ENCODE results near the gene HOPX. TPM values are rescaled to one million over a fixed set of nuclear protein-coding genes. Genes with fewer than 3 reads are reported as not detected.
A peak's percentile ranks its signal among the peaks of the same experiment; 100 is the strongest.
"Not testable (repeated sequence)": the region's sequence is repeated elsewhere in the genome, so short reads cannot be mapped to it uniquely, and the experiment has no call there.

Gene HOPX, protein sequence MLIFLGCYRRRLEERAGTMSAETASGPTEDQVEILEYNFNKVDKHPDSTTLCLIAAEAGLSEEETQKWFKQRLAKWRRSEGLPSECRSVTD
- 10 to 100 TPM in 1 of 4 donors, 1 to 10 TPM in 3; 2.7 to 14.4 (median 7.0) TPM for total RNA-seq

DNA sequence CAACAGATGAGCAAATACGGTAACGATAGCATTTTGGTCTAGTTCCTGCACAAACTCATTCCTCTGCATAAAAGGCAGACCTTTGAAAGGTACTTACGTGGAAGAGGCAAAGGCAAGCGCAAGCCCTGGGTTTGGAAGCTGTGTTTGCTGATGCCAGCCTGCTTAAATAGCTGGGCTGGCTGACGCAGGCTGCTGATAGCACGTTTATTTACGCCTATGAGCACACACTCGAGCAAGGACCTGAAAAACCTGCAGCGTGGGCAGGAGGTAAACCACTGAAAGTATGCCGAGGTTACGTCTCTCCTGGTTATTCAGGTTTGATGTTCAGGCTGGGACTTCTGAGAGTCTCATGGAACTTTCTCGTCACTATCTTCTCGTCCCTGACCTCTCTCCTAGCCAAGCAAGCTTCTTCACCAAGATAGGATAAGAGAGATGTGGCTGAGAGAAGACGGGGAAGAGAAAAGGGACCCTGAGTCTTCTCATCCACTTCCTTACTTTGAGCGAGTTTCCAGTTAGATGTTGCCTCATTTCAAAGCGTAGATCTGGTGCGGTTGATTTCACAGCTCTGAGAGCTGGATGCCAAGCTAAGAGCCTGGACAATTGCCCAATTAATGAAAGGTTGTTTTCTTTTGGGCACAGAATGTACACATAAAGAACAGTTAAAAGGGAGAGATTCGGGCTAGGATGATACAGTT is at the start of gene HOPX:
HOPX (minus strand) TSS at position 139 of the 695 bp plus-strand sequence. CDS start 23,480 bp downstream, outside the sequence.
- Histone ChIP-seq H3K27ac (no peak within 1 kb of the TSS), H3K27me3 (no peaks in the 10 kb centered on the region), H3K9me3 (no peaks in the 10 kb centered on the region), H3K36me3 (no peaks in the 10 kb centered on the region), H3K4me1 (peaks cover 0 to 4% (median 0%) of the 10 kb centered on the region in 4 donors), H3K4me3 (peak within 1 kb of the TSS in 1 of 4 donors; percentile 21)
- TF ChIP-seq POLR2A (IDR thresholded peaks at IDR 0.05), result no peak
- TF ChIP-seq, protein P1, sequence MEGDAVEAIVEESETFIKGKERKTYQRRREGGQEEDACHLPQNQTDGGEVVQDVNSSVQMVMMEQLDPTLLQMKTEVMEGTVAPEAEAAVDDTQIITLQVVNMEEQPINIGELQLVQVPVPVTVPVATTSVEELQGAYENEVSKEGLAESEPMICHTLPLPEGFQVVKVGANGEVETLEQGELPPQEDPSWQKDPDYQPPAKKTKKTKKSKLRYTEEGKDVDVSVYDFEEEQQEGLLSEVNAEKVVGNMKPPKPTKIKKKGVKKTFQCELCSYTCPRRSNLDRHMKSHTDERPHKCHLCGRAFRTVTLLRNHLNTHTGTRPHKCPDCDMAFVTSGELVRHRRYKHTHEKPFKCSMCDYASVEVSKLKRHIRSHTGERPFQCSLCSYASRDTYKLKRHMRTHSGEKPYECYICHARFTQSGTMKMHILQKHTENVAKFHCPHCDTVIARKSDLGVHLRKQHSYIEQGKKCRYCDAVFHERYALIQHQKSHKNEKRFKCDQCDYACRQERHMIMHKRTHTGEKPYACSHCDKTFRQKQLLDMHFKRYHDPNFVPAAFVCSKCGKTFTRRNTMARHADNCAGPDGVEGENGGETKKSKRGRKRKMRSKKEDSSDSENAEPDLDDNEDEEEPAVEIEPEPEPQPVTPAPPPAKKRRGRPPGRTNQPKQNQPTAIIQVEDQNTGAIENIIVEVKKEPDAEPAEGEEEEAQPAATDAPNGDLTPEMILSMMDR (IDR thresholded peaks at IDR 0.05), result no peak
- DNase-seq, result peak in 2 of 3 donors; percentile 50 to 62

DNA sequence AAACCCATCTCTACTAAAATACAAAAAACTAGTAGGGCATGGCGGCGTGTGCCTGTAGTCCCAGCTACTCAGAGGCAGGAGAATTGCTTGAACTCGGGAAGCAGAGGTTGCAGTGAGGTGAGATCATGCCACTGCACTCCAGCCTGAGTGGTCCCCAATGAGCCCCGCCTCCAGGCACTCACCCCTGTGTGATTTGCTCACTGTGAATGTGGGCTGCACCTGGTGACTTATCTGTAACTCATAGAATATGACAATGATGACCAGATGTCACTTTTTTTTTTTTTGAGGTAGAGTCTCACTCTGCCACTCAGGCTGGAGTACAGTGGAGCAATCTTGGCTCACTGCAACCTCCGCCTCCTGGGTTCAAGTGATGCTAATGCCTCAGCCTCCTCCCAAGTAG is 49.0 kb upstream of the HOPX start:
- Histone ChIP-seq H3K36me3 (no peaks in the 10 kb centered on the region), H3K4me1 (peaks cover 0 to 13% (median 0%) of the 10 kb centered on the region in 4 donors), H3K4me3 (no peak overlapping the region), H3K27ac (no peak overlapping the region), H3K27me3 (no peaks in the 10 kb centered on the region), H3K9me3 (no peaks in the 10 kb centered on the region)
- DNase-seq, result no peak
- TF ChIP-seq, protein P1 (IDR thresholded peaks at IDR 0.05), result no peak
- no peak for TF ChIP-seq POLR2A (IDR thresholded peaks at IDR 0.05)

DNA sequence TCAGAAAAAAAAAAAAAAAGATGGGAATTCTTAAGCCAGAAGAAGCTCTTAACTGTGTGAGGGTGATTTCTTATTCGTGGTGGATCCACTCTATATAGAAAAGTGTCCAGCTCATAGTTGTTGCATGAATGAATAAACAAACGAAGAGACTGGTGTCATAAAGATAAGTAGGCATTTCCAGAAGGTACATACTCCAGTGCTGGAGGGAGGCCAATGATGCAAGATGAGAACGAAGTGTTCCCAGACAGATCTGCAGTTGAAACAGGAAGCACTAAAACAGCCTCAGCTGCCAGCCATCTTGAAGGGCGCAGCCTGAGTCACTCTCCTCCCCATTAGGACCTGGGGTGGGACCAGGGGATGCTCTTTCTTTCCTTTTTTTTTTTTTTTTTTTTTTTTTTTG is 47.4 kb upstream of the HOPX start:
- Histone ChIP-seq H3K9me3 (no peaks in the 10 kb centered on the region), H3K4me3 (no peak overlapping the region), H3K4me1 (peaks cover 0 to 13% (median 0%) of the 10 kb centered on the region in 4 donors), H3K27me3 (no peaks in the 10 kb centered on the region), H3K27ac (peak overlapping the region in 2 of 4 donors; percentile 75 to 77), H3K36me3 (no peaks in the 10 kb centered on the region)
- peak in 2 of 3 donors; percentile 74 to 92 for DNase-seq
- no peak for TF ChIP-seq POLR2A (IDR thresholded peaks at IDR 0.05)
- TF ChIP-seq, protein P1 (IDR thresholded peaks at IDR 0.05), result no peak

DNA sequence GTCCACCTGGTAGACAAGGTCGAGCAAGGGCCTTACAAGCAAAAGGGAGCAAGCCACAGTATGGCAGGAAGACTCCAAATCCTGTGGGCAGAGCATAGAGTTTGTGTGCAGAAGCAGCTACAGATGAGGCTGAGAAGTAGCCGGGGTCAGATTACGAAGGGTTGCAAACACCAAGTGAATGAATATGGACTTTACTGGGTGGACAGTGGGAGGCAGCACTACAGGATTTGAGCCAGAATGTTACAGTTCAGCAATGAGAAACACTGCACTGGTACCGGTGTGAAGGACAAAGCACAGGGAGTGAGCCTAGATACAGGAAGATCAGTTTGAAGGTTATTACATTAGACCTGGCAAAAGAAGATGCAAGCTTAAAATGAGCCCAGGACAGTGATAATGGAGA is 46.1 kb upstream of the HOPX start:
- no peaks in the 10 kb centered on the region for H3K27me3 ChIP-seq
- TF ChIP-seq POLR2A (IDR thresholded peaks at IDR 0.05), result no peak
- TF ChIP-seq, protein P1 (IDR thresholded peaks at IDR 0.05), result no peak
- peaks cover 0 to 11% (median 0%) of the 10 kb centered on the region in 4 donors for H3K4me1 ChIP-seq
- DNase-seq, result no peak
- H3K4me3 ChIP-seq, result no peak overlapping the region
- no peaks in the 10 kb centered on the region for H3K36me3 ChIP-seq
- H3K9me3 ChIP-seq, result no peaks in the 10 kb centered on the region
- no peak overlapping the region for H3K27ac ChIP-seq

DNA sequence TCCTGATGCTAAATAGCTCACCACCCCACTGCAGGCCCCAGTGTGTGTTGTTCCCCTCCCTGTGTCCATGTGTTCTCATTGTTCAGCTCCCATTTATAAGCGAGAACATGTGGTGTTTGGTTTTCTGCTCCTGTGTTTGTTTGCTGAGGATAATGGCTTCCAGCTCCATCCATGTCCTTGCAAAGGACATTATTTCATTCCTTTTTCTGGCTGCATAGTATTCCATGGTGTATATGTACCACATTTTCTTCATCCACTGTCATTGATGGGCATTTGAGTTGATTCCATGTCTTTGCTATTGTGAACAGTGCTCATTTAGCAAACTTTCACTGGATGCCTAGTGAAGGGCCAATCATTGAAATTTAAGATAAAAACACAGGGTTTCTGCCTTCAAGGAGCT is 45.5 kb upstream of the HOPX start:
- not testable (repeated sequence) for H3K36me3 ChIP-seq, H3K4me1 ChIP-seq, DNase-seq, H3K27me3 ChIP-seq, H3K27ac ChIP-seq, H3K9me3 ChIP-seq, H3K4me3 ChIP-seq

DNA sequence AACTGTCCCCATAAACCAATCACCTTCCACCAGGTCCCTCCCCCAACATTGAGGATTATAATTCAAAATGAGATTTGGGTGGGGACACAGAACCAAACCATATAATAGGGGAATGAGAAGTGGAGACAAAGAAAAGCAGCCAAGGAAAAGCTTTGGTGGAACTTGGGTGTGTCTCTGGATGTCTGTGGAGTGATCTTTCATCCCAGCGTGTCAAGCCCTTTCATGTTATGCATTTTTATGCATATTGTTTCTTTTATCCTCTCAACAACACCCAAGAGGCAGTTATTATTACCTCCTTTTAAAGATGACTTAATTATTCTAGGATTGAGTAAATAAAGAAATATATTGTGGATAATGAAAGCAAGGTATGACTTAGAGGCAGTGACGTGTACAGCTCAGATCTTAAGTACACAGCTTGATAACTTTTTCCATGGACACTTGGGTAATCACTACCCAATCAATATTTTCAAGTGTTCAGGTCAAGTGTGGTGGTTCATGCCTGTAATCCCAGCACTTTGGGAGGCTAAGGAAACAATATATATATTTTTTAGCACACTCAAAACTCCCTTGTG is 42.6 kb upstream of the HOPX start:
- H3K27ac ChIP-seq, result peak overlapping the region in 1 of 4 donors; percentile 29
- TF ChIP-seq, protein P1 (IDR thresholded peaks at IDR 0.05), result no peak
- no peak for TF ChIP-seq POLR2A (IDR thresholded peaks at IDR 0.05)
- DNase-seq, result no peak

More for the DNA sequence above, 42.6 kb upstream of the HOPX start:
- Histone ChIP-seq H3K36me3 (no peaks in the 10 kb centered on the region), H3K4me1 (peaks cover 0 to 6% (median 0%) of the 10 kb centered on the region in 4 donors), H3K9me3 (no peaks in the 10 kb centered on the region), H3K27me3 (no peaks in the 10 kb centered on the region), H3K4me3 (no peak overlapping the region)
